Measurements from ENCODE around the gene SPOCK2. TPM values are rescaled to one million over a fixed set of nuclear protein-coding genes. Genes with fewer than 3 reads are reported as not detected.

Gene SPOCK2
- total and polyA plus RNA-seq, 2 of the 4 experiments (the other 2 are of a cell fraction), result 0.02 TPM; not detected in 1

GRCh38 chr10:72026278-72027111, 61.9 kb downstream of the SPOCK2 start:
- H2AK9ac ChIP-seq (replicated peaks; ENCODE audit: low read depth, low read length, poor library complexity), result no peak overlapping the region
- BruUV-seq (replicated peaks), result no TSS peak

More at GRCh38 chr10:72026278-72027111, 61.9 kb downstream of the SPOCK2 start:
- ATAC-seq (ENCODE audit: low read depth), result peak; percentile 46; the same call in 1 of the 2 replicates
- intact Hi-C loops (cut with micrococcal nuclease), result no loop called here
- H2BK120ac ChIP-seq (ENCODE audit: low read depth, low read length), result no peak overlapping the region
- H3K56ac ChIP-seq (ENCODE audit: extremely low read depth, insufficient read depth, low read length), result no peak overlapping the region
- H3K4me1 ChIP-seq (ENCODE audit: control insufficient read depth, insufficient read depth, low read length), result peaks cover 11% of the 10 kb centered on the region; the same call in 1 of the 2 replicates
- ChIA-PET CTCF (no interaction called here), POLR2A (ENCODE audit: unreplicated experiment) (no interaction called here)
- no peak overlapping the region for H2BK15ac ChIP-seq (ENCODE audit: low read depth, low read length)
- no peak overlapping the region for H3K18ac ChIP-seq (ENCODE audit: low read depth, low read length)
- H4K5ac ChIP-seq (ENCODE audit: low read depth, low read length), result no peak overlapping the region
- H3K27ac ChIP-seq (ENCODE audit: insufficient read depth, low read length), result no peak overlapping the region
- H3K9ac ChIP-seq (ENCODE audit: low read depth, low read length), result no peak overlapping the region
- H3K9me3 ChIP-seq (ENCODE audit: control insufficient read depth, insufficient read depth, low read length), result no peaks in the 10 kb centered on the region
- DNase-seq, result peak; percentile 56
- H2AK5ac ChIP-seq (ENCODE audit: low read depth, low read length), result peak overlapping the region; percentile 72; the same call in 1 of the 2 replicates
- H2AFZ ChIP-seq (replicated peaks; ENCODE audit: low read length, poor library complexity), result peak overlapping the region; percentile 58
- peak overlapping the region; percentile 27; the same call in 1 of the 2 replicates for H2BK20ac ChIP-seq (ENCODE audit: low read depth, low read length)
- WGBS, 2 experiments (ENCODE audit: extremely low coverage in 2 of 2, insufficient read length in 1 of 2), result 86% methylated on average over 2 of the region's 14 CpGs; no CpG with 5 or more reads in 1 of the 2 experiments
- no peak overlapping the region for H3K23ac ChIP-seq (ENCODE audit: low read depth, low read length)
- no peaks in the 10 kb centered on the region for H3K36me3 ChIP-seq (ENCODE audit: control insufficient read depth, insufficient read depth, low read length)
- TF ChIP-seq CHD1 (IDR thresholded peaks at IDR 0.05; ENCODE audit: low read depth, low read length) (no peak), USF2 (IDR thresholded peaks at IDR 0.05; ENCODE audit: low read depth, low read length) (no peak), MXI1 (IDR thresholded peaks at IDR 0.05; ENCODE audit: borderline replicate concordance, low read depth, low read length) (no peak), BHLHE40 (IDR thresholded peaks at IDR 0.05; ENCODE audit: low read depth, low read length) (no peak), FOS (IDR thresholded peaks at IDR 0.05; ENCODE audit: low read depth, low read length) (no peak), RAD21 (IDR thresholded peaks at IDR 0.05; ENCODE audit: low read length) (no peak), MAFK (IDR thresholded peaks at IDR 0.05; ENCODE audit: low read depth, low read length) (no peak), RFX5 (IDR thresholded peaks at IDR 0.05; ENCODE audit: low read depth, low read length) (no peak), CTCF (conservative IDR thresholded peaks at IDR 0.05; ENCODE audit: low read depth, low read length) (no peak), RCOR1 (IDR thresholded peaks at IDR 0.05; ENCODE audit: insufficient replicate concordance, low read length) (no peak), SMC3 (IDR thresholded peaks at IDR 0.05; ENCODE audit: low read depth, low read length) (no peak)
- no peak overlapping the region for H3K14ac ChIP-seq (replicated peaks; ENCODE audit: low read depth, low read length)
- peaks cover 16% of the 10 kb centered on the region for H3K27me3 ChIP-seq (ENCODE audit: control insufficient read depth, insufficient read depth, low read length)
- dilution Hi-C loops (cut with HindIII; ENCODE audit: low sequenced_read_pairs, unreplicated experiment), result no loop called here
- no peaks in the 10 kb centered on the region for H4K20me1 ChIP-seq (ENCODE audit: insufficient read depth, low read length)
- H4K8ac ChIP-seq (ENCODE audit: low read depth in 2 of 2, low read length in 2 of 2), result no peak overlapping the region
- in situ Hi-C loops (cut with MboI; ENCODE audit: low sequenced_read_pairs), result no loop called here
- H3K4ac ChIP-seq (ENCODE audit: low read depth, low read length), result no peak overlapping the region; the same call in 1 of the 2 replicates
- no peak overlapping the region for H2BK5ac ChIP-seq (ENCODE audit: low read depth, low read length, poor library complexity, severe bottlenecking)
- H3K79me1 ChIP-seq (ENCODE audit: low read depth in 1 of 2, low read length in 2 of 2), result no peaks in the 10 kb centered on the region
- no peak overlapping the region for H3K4me2 ChIP-seq (ENCODE audit: low read depth, low read length)
- H3K4me3 ChIP-seq (ENCODE audit: insufficient read depth, low read depth, low read length), result no peak overlapping the region
- H4K91ac ChIP-seq (ENCODE audit: insufficient read depth, low read depth, low read length), result no peak overlapping the region
- H3K9me1 ChIP-seq (ENCODE audit: insufficient read depth, low read length), result no peaks in the 10 kb centered on the region; the same call in 1 of the 2 replicates
